NB4 (cell line): ENCODE data around the gene KAT8.

Experiments
- MYC ChIP-seq: IDR thresholded peaks from 2 replicates; pipeline ENCODE4 v1.6.1; 2011; ENCODE audit warnings: low read depth, low read length
- POLR2A ChIP-seq: IDR thresholded peaks from 2 replicates; pipeline ENCODE4 v1.6.1; 2011; ENCODE audit warnings: mild to moderate bottlenecking; ENCODE audit not compliant: insufficient read length; ENCODE audit errors: extremely low read depth
- TF ChIP-seq, protein P1 (sequence below): IDR thresholded peaks from one replicate; pipeline ENCODE4 v1.5.1; 2012; ENCODE audit warnings: low read depth, low read length
- TF ChIP-seq, protein P2 (sequence below): IDR thresholded peaks from 2 replicates; pipeline ENCODE4 v1.6.1; 2011; ENCODE audit warnings: low read depth, low read length

DNA sequence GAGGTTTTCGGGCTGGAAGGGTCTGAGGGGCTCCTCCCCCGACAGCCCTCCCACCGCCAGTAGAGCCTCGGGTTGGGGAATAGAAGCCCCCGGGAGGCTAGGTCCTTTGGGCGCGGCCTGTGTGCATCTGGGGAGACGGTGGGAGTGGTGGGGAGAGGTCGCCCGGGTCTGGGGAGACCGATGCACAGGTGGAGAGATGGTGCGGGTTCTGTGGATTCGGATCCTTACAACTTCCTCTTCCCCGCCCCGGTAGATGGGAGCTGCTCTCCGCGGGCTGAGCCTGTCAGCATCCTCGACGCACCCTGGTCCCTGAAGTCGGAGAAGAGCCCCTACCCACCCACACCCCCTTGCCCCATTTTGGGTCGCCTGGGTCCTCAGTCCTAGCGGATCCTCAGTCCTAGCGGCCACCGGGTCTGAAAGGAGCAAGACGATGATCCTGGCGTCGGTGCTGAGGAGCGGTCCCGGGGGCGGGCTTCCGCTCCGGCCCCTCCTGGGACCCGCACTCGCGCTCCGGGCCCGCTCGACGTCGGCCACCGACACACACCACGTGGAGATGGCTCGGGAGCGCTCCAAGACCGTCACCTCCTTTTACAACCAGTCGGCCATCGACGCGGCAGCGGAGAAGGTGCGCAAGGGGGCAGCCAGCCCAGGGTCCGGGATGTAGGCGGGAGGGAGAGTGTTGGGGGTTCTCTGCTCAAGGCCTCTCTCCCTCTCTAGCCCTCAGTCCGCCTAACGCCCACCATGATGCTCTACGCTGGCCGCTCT lies 8.5 kb upstream of the KAT8 start:
- TF ChIP-seq, protein P1, sequence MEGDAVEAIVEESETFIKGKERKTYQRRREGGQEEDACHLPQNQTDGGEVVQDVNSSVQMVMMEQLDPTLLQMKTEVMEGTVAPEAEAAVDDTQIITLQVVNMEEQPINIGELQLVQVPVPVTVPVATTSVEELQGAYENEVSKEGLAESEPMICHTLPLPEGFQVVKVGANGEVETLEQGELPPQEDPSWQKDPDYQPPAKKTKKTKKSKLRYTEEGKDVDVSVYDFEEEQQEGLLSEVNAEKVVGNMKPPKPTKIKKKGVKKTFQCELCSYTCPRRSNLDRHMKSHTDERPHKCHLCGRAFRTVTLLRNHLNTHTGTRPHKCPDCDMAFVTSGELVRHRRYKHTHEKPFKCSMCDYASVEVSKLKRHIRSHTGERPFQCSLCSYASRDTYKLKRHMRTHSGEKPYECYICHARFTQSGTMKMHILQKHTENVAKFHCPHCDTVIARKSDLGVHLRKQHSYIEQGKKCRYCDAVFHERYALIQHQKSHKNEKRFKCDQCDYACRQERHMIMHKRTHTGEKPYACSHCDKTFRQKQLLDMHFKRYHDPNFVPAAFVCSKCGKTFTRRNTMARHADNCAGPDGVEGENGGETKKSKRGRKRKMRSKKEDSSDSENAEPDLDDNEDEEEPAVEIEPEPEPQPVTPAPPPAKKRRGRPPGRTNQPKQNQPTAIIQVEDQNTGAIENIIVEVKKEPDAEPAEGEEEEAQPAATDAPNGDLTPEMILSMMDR, result no peak
- TF ChIP-seq, protein P2, sequence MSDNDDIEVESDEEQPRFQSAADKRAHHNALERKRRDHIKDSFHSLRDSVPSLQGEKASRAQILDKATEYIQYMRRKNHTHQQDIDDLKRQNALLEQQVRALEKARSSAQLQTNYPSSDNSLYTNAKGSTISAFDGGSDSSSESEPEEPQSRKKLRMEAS, result no peak
- TF ChIP-seq POLR2A, result no peak
- no peak for TF ChIP-seq MYC
